WTC11 (cell line): ENCODE data around the gene RPL35. TPM values are rescaled to one million over a fixed set of nuclear protein-coding genes. Genes with fewer than 3 reads are reported as not detected.
A peak's percentile ranks its signal among the peaks of the same experiment; 100 is the strongest.

Experiments
- ATAC-seq: fragments of 200-7000 bp; cut with Tn5 transposase; 2 replicates; pipeline ENCODE4 v1.10.0; 2021; ENCODE audit warnings: mild to moderate bottlenecking, moderate library complexity
- CTCF ChIA-PET: fragments of 300-600 bp; sonication (Branson Sonifier 250); formaldehyde crosslinking; loops from one replicate; lab custom pipeline; 2021; ENCODE audit warnings: antibody characterized with exemption; lab: Charles Lee
- POLR2A ChIA-PET: fragments of 350-600 bp; sonication (Branson Sonifier 250); formaldehyde crosslinking; loops from one replicate; lab custom pipeline; 2021; ENCODE audit warnings: antibody characterized with exemption; lab: Charles Lee
- DNase-seq: peaks from one replicate; pipeline ENCODE4 v3.0.0; 2021; ENCODE audit warnings: low spot score
- H3K27ac Mint-ChIP-seq: 2 replicates; pipeline ENCODE4 v1.8.0; 2021; ENCODE audit warnings: mixed read lengths
- H3K27me3 Mint-ChIP-seq: 2 replicates; pipeline ENCODE4 v1.8.0; 2021; ENCODE audit warnings: low read depth, mild to moderate bottlenecking, moderate library complexity, mixed read lengths
- H3K36me3 Mint-ChIP-seq: 2 replicates; pipeline ENCODE4 v1.8.0; 2021; ENCODE audit warnings: mixed read lengths
- H3K4me1 Mint-ChIP-seq: 2 replicates; pipeline ENCODE4 v1.8.0; 2022; ENCODE audit warnings: mixed read lengths
- H3K4me3 Mint-ChIP-seq: 2 replicates; pipeline ENCODE4 v1.8.0; 2021; ENCODE audit warnings: mild to moderate bottlenecking, moderate library complexity, mixed read lengths
- H3K9me3 Mint-ChIP-seq: 2 replicates; pipeline ENCODE4 v1.8.0; 2021; ENCODE audit warnings: mixed read lengths
- CREM ChIP-seq: sonication (generic); formaldehyde crosslinking; IDR thresholded peaks from 2 replicates; pipeline ENCODE4 v1.8.1; 2022; ENCODE audit warnings: mild to moderate bottlenecking, missing genetic modification reagents, moderate library complexity
- FOXP1 ChIP-seq: sonication (generic); formaldehyde crosslinking; IDR thresholded peaks from 2 replicates; pipeline ENCODE4 v1.8.0; 2022; ENCODE audit warnings: missing genetic modification reagents, mild to moderate bottlenecking, moderate library complexity, borderline replicate concordance
- GRHL2 ChIP-seq: fragments of 250-450 bp; sonication (Bioruptor Pico); IDR thresholded peaks from 2 replicates; pipeline ENCODE4 v1.8.0; 2022; ENCODE audit warnings: mild to moderate bottlenecking, moderate library complexity; ENCODE audit not compliant: insufficient replicate concordance, severe bottlenecking
- GTF2I ChIP-seq: fragments of 250-450 bp; sonication (Bioruptor Pico); conservative IDR thresholded peaks from 2 replicates; pipeline ENCODE4 v1.4.0; 2021; ENCODE audit warnings: mild to moderate bottlenecking
- IRF2 ChIP-seq: sonication (generic); formaldehyde crosslinking; IDR thresholded peaks from 2 replicates; pipeline ENCODE4 v1.8.0; 2022; ENCODE audit warnings: low read depth, missing genetic modification reagents, borderline replicate concordance
- MYBL2 ChIP-seq: sonication (generic); formaldehyde crosslinking; IDR thresholded peaks from 2 replicates; pipeline ENCODE4 v1.8.1; 2023; ENCODE audit warnings: mild to moderate bottlenecking, moderate library complexity, missing genetic modification reagents
- NFE2L1 ChIP-seq: sonication (generic); formaldehyde crosslinking; IDR thresholded peaks from 2 replicates; pipeline ENCODE4 v1.8.1; 2023; ENCODE audit warnings: missing genetic modification reagents
- NFYB ChIP-seq: sonication (generic); formaldehyde crosslinking; conservative IDR thresholded peaks from 2 replicates; pipeline ENCODE4 v1.8.0; 2022; ENCODE audit warnings: low read depth, missing genetic modification reagents
- RELA ChIP-seq: sonication (generic); formaldehyde crosslinking; IDR thresholded peaks from 2 replicates; pipeline ENCODE4 v1.8.1; 2022; ENCODE audit warnings: missing genetic modification reagents, mild to moderate bottlenecking, borderline replicate concordance
- SOX15 ChIP-seq: fragments of 250-450 bp; sonication (Bioruptor Pico); IDR thresholded peaks from 2 replicates; pipeline ENCODE4 v1.9.0; 2021; ENCODE audit warnings: mild to moderate bottlenecking
- TEAD1 ChIP-seq: sonication (generic); formaldehyde crosslinking; IDR thresholded peaks from 2 replicates; pipeline ENCODE4 v1.8.0; 2022; ENCODE audit warnings: mild to moderate bottlenecking, missing genetic modification reagents
- TP53 ChIP-seq: sonication (generic); formaldehyde crosslinking; IDR thresholded peaks from 2 replicates; pipeline ENCODE4 v1.8.1; 2023; ENCODE audit warnings: mild to moderate bottlenecking, missing genetic modification reagents
- ZNF121 ChIP-seq: sonication (generic); formaldehyde crosslinking; IDR thresholded peaks from 2 replicates; pipeline ENCODE4 v1.8.0; 2023; ENCODE audit warnings: missing genetic modification reagents
- ZNF138 ChIP-seq: sonication (generic); formaldehyde crosslinking; conservative IDR thresholded peaks from 2 replicates; pipeline ENCODE4 v1.8.1; 2022; ENCODE audit warnings: mild to moderate bottlenecking, moderate library complexity, missing genetic modification reagents
- ZNF219 ChIP-seq: sonication (generic); formaldehyde crosslinking; IDR thresholded peaks from 2 replicates; pipeline ENCODE4 v1.8.0; 2023; ENCODE audit warnings: missing genetic modification reagents, mild to moderate bottlenecking, borderline replicate concordance
- ZNF671 ChIP-seq: fragments of 250-450 bp; sonication (Bioruptor Pico); IDR thresholded peaks from 2 replicates; pipeline ENCODE4 v1.8.0; 2021; ENCODE audit warnings: mild to moderate bottlenecking
- total RNA-seq: library from RNA; stranded (reverse); gene quantifications from 3 replicates; pipeline ENCODE4 v1.2.3, GENCODE V29; 2021
- TF ChIP-seq, protein P1 (sequence below): sonication (generic); formaldehyde crosslinking; IDR thresholded peaks from 2 replicates; pipeline ENCODE4 v1.8.0; 2022; ENCODE audit warnings: mild to moderate bottlenecking, missing genetic modification reagents
- TF ChIP-seq, protein P2 (sequence below): fragments of 250-450 bp; sonication (Bioruptor Pico); IDR thresholded peaks from 2 replicates; pipeline ENCODE4 v1.8.0; 2021; ENCODE audit warnings: mild to moderate bottlenecking
- TF ChIP-seq, protein P3 (sequence below): sonication (generic); formaldehyde crosslinking; IDR thresholded peaks from 2 replicates; pipeline ENCODE4 v1.8.0; 2023; ENCODE audit warnings: mild to moderate bottlenecking, missing genetic modification reagents
- TF ChIP-seq, protein P4 (sequence below): sonication (generic); formaldehyde crosslinking; IDR thresholded peaks from 2 replicates; pipeline ENCODE4 v1.8.1; 2022; ENCODE audit warnings: low read depth, missing genetic modification reagents, borderline replicate concordance
- TF ChIP-seq, protein P5 (sequence below): sonication (generic); formaldehyde crosslinking; IDR thresholded peaks from 2 replicates; pipeline ENCODE4 v1.8.1; 2023; ENCODE audit warnings: mild to moderate bottlenecking, missing genetic modification reagents

The RPL35 gene
- total RNA-seq, 1 experiment from 2014 or later: 1,710 TPM

DNA sequence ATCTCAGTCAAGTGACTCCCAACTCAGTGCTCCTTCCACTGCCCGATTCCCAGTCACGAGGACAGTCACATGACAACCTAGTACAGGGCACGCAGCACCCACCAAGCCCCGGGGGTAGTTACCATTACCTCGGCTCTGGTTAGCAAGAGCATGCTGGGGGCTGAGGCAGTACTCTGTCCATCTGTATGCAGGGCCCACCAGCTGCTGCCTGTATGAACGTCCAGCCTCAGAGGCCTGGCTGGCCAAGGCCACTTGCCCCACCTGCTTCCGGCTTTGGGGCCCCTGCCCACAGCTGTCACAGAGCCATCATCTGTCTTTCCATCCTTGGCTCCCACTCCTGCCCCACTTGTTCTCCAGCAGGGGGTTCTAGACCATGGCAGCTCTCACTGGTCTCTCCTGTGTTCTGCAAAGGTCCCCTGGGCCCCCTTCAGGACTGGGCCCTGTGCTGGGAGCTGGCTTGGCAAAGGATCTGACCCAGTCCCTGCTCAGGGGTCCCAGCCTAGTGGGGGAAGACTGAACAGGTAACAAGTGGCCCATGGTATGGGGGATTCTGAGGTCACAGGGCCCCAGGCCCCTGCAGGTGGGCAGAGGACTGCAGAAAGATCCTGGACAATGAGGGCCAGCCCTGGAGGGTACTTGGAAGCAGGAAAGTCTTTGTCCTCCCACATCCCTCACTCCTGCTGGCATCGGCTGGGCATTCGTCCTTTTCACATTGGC, 3.3 kb downstream of the RPL35 start:
- ATAC-seq (no peak), DNase-seq (no peak)
- POLR2A ChIA-PET: interaction anchor here (1.4 kb wide), 1 partner anchor 10 kb away, joined by 4 read pairs; no protein-coding TSS in a partner anchor
- CTCF ChIA-PET: no interaction called here
- Mint-ChIP-seq H3K27ac (peak overlapping the region; percentile 41; the same call in 1 of the 2 replicates), H3K4me3 (peak overlapping the region; percentile 91; the same call in 1 of the 2 replicates), H3K36me3 (peaks cover 44% of the 10 kb centered on the region), H3K4me1 (peaks cover 14% of the 10 kb centered on the region), H3K27me3 (no peaks in the 10 kb centered on the region), H3K9me3 (no peaks in the 10 kb centered on the region)
- TF ChIP-seq ZNF121 (CRISPR knock-in tag): no peak
- TF ChIP-seq, protein P1, sequence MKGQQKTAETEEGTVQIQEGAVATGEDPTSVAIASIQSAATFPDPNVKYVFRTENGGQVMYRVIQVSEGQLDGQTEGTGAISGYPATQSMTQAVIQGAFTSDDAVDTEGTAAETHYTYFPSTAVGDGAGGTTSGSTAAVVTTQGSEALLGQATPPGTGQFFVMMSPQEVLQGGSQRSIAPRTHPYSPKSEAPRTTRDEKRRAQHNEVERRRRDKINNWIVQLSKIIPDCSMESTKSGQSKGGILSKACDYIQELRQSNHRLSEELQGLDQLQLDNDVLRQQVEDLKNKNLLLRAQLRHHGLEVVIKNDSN (CRISPR knock-in tag): 0 out of 2 replicates have a peak, but pooled peaks have one; percentile 26

DNA sequence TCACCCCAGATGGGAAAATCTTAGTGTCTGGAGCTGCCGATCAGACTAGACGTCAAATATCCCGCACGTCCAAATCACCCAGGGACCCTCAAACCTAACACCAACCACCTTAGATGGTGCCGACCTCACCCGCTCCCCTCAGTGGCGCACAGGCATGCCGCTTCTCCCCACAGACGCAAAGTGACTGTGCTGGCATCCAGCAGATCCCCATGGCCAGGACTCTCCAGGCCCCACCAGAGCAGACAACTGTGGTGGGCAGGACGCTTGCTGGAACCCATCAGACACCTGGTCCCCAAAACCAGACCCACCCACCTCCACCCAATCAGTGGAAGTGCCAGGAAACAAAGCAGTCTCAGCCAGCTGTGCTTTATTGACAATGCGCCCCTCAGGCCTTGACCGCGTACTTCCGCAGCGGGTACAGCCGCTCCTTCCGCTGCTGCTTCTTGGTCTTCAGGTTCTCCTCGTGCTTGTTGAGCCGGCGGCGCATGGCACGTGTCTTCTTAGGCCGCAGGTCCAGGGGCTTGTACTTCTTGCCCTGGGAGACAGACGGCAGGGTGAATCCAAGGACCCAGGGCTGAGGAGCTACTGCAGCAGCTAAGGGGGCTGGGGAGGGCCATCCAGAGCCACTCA, 4.1 kb downstream of the RPL35 start:
- H3K36me3 Mint-ChIP-seq: peaks cover 44% of the 10 kb centered on the region
- peaks cover 16% of the 10 kb centered on the region for H3K4me1 Mint-ChIP-seq
- TF ChIP-seq SOX15 (no peak), GTF2I (CRISPR knock-in tag) (no peak), ZNF219 (no peak), CREM (CRISPR knock-in tag) (no peak), TEAD1 (CRISPR knock-in tag) (no peak), ZNF138 (CRISPR knock-in tag) (no peak), IRF2 (CRISPR knock-in tag) (no peak), NFE2L1 (CRISPR knock-in tag) (no peak), ZNF671 (CRISPR knock-in tag) (no peak), GRHL2 (CRISPR knock-in tag) (no peak), MYBL2 (CRISPR knock-in tag) (no peak), RELA (CRISPR knock-in tag) (no peak), TP53 (CRISPR knock-in tag) (no peak), FOXP1 (CRISPR knock-in tag) (no peak), NFYB (no peak)
- TF ChIP-seq, protein P2, sequence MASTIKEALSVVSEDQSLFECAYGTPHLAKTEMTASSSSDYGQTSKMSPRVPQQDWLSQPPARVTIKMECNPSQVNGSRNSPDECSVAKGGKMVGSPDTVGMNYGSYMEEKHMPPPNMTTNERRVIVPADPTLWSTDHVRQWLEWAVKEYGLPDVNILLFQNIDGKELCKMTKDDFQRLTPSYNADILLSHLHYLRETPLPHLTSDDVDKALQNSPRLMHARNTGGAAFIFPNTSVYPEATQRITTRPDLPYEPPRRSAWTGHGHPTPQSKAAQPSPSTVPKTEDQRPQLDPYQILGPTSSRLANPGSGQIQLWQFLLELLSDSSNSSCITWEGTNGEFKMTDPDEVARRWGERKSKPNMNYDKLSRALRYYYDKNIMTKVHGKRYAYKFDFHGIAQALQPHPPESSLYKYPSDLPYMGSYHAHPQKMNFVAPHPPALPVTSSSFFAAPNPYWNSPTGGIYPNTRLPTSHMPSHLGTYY (CRISPR knock-in tag): no peak
- TF ChIP-seq, protein P3, sequence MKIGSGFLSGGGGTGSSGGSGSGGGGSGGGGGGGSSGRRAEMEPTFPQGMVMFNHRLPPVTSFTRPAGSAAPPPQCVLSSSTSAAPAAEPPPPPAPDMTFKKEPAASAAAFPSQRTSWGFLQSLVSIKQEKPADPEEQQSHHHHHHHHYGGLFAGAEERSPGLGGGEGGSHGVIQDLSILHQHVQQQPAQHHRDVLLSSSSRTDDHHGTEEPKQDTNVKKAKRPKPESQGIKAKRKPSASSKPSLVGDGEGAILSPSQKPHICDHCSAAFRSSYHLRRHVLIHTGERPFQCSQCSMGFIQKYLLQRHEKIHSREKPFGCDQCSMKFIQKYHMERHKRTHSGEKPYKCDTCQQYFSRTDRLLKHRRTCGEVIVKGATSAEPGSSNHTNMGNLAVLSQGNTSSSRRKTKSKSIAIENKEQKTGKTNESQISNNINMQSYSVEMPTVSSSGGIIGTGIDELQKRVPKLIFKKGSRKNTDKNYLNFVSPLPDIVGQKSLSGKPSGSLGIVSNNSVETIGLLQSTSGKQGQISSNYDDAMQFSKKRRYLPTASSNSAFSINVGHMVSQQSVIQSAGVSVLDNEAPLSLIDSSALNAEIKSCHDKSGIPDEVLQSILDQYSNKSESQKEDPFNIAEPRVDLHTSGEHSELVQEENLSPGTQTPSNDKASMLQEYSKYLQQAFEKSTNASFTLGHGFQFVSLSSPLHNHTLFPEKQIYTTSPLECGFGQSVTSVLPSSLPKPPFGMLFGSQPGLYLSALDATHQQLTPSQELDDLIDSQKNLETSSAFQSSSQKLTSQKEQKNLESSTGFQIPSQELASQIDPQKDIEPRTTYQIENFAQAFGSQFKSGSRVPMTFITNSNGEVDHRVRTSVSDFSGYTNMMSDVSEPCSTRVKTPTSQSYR (CRISPR knock-in tag): no peak
- TF ChIP-seq, protein P4, sequence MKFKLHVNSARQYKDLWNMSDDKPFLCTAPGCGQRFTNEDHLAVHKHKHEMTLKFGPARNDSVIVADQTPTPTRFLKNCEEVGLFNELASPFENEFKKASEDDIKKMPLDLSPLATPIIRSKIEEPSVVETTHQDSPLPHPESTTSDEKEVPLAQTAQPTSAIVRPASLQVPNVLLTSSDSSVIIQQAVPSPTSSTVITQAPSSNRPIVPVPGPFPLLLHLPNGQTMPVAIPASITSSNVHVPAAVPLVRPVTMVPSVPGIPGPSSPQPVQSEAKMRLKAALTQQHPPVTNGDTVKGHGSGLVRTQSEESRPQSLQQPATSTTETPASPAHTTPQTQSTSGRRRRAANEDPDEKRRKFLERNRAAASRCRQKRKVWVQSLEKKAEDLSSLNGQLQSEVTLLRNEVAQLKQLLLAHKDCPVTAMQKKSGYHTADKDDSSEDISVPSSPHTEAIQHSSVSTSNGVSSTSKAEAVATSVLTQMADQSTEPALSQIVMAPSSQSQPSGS (CRISPR knock-in tag): no peak
- TF ChIP-seq, protein P5, sequence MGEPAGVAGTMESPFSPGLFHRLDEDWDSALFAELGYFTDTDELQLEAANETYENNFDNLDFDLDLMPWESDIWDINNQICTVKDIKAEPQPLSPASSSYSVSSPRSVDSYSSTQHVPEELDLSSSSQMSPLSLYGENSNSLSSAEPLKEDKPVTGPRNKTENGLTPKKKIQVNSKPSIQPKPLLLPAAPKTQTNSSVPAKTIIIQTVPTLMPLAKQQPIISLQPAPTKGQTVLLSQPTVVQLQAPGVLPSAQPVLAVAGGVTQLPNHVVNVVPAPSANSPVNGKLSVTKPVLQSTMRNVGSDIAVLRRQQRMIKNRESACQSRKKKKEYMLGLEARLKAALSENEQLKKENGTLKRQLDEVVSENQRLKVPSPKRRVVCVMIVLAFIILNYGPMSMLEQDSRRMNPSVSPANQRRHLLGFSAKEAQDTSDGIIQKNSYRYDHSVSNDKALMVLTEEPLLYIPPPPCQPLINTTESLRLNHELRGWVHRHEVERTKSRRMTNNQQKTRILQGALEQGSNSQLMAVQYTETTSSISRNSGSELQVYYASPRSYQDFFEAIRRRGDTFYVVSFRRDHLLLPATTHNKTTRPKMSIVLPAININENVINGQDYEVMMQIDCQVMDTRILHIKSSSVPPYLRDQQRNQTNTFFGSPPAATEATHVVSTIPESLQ (CRISPR knock-in tag): no peak
- no peaks in the 10 kb centered on the region for H3K9me3 Mint-ChIP-seq
- POLR2A ChIA-PET: interaction anchor here (0.5 to 1.7 kb wide), 2 partner anchors 22 to 51 kb away, joined by 7 read pairs; no protein-coding TSS in a partner anchor
- no peaks in the 10 kb centered on the region for H3K27me3 Mint-ChIP-seq
- CTCF ChIA-PET: interaction anchor here (9.8 to 12.9 kb wide), 2 partner anchors 16 to 83 kb away, joined by 283 to 935 read pairs; partner anchors contain the start of genes NR6A1 and OLFML2A
- DNase-seq (no peak), ATAC-seq (no peak)
- peak overlapping the region; percentile 77; the same call in 1 of the 2 replicates for H3K27ac Mint-ChIP-seq
- no peak overlapping the region for H3K4me3 Mint-ChIP-seq
